Measurements from ENCODE around the gene SNAPC3.

DNA sequence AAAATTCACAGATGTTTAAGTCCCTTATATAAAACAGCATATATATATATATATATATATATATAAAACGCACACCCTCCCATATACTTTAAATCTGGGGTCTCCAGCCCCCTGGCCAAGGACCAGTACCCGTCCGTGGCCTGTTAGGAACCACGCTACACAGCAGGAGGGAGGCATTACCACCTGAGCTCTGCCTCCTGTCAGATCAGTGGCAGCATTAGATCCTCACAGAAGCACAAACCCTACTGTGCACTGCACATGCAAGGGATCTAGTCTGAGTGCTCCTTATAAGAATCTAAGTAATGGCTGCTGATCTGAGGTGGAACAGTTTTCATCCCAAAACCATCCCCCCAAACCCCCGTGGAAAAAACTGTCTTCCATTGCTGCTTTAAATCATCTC lies 79.1 kb downstream of the SNAPC3 start:
- TF ChIP-seq, protein P1, sequence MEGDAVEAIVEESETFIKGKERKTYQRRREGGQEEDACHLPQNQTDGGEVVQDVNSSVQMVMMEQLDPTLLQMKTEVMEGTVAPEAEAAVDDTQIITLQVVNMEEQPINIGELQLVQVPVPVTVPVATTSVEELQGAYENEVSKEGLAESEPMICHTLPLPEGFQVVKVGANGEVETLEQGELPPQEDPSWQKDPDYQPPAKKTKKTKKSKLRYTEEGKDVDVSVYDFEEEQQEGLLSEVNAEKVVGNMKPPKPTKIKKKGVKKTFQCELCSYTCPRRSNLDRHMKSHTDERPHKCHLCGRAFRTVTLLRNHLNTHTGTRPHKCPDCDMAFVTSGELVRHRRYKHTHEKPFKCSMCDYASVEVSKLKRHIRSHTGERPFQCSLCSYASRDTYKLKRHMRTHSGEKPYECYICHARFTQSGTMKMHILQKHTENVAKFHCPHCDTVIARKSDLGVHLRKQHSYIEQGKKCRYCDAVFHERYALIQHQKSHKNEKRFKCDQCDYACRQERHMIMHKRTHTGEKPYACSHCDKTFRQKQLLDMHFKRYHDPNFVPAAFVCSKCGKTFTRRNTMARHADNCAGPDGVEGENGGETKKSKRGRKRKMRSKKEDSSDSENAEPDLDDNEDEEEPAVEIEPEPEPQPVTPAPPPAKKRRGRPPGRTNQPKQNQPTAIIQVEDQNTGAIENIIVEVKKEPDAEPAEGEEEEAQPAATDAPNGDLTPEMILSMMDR (optimal IDR thresholded peaks at IDR 0.05 in 1 of 3, IDR thresholded peaks at IDR 0.05 in 1 of 3, conservative IDR thresholded peaks at IDR 0.05 in 1 of 3; ENCODE audit: extremely low read depth in 1 of 3, insufficient read depth in 2 of 3, low read length in 3 of 3), result no peak
- no peak for TF ChIP-seq EZH2 (IDR thresholded peaks at IDR 0.05; ENCODE audit: low read length)

Measured in keratinocyte (primary cell).